Hematopoietic multipotent progenitor cell treated with erythropoietin and hydrocortisone succinate and interleukin-3 and kit ligand, for 4 days (in vitro differentiated cells): Measurements from ENCODE around the gene ACTN4.

Source experiments
- DNase-seq: peaks from one replicate; pipeline ENCODE4 v3.0.0-alpha.2; 2015

Gene ACTN4

DNA sequence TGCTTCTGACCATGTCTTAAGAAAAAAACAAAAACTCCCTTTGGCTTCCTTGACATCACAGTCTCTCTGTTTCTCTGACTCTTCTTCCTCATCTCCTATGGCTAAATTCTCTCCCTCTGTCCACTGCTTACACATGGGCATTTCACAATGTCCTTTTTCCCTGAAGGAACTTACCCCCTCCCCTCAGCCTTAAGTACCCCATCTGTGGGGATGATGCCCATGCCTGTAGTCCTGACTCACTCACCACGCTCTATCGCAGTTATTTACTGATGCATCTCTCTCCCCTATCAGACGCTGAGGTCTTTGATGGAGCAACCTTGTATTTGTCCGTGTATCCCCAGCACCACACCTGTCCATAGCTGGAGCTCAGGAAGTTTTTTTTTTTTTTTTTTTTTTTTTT lies 32.4 kb downstream of the ACTN4 start:
- DNase-seq, result no peak

DNA sequence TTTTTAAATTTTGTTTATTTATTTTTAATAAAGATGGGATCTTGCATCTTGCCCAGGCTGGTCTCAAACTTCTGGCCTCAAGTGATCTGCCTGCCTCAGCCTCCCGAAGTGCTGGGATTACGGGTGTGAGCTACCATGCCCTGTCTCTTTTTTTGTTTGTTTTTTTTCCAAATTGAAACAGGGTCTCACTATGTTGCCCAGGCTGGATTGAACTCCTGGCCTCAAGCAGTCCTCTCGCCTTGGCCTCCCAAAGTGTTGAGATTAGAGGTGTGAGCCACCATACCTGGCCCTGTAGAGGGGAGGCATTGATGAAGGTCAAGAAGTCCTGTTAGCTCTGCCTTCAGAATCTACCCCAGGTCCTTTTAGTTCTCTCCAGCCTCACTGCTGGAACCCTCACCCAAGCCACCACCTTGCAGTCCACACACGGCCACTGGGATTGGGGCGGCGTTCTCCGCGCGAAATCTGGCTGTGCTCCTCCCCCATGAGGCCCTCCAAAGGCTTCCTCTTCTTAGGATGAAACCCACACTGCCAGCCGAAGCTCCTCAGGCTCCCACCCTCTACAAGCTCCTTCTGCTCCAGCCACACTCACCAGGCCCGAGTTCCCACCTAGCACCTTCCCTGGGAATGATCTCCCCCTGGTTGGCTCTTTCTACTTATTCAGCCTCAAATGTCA lies 34.9 kb downstream of the ACTN4 start:
- no peak for DNase-seq

DNA sequence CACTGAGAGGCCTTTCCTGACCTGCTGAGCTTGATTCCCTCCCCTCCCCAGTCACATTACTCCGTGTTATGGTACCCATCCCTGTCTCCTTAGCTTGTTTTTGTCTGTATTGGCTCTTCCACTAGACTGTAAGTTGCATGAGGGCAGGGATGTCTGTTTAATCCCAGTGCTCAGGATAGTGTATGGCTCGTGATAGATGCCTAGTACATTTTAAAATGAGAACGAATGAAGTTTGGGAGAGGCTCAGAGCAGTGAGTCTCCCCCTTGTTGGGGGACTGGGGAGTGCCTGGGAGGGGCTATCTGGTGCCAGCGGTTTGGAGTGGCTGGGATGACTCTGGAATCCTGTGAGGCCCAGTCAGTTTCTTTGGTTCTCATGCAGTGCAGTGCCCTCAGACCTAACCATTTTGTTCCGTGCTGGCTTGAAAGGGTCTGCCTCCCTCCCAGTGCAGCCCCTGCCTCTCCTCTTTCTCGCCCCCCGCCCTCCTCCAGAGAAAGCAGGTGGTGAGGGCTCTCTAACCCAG lies 35.5 kb downstream of the ACTN4 start:
- DNase-seq, result no peak

DNA sequence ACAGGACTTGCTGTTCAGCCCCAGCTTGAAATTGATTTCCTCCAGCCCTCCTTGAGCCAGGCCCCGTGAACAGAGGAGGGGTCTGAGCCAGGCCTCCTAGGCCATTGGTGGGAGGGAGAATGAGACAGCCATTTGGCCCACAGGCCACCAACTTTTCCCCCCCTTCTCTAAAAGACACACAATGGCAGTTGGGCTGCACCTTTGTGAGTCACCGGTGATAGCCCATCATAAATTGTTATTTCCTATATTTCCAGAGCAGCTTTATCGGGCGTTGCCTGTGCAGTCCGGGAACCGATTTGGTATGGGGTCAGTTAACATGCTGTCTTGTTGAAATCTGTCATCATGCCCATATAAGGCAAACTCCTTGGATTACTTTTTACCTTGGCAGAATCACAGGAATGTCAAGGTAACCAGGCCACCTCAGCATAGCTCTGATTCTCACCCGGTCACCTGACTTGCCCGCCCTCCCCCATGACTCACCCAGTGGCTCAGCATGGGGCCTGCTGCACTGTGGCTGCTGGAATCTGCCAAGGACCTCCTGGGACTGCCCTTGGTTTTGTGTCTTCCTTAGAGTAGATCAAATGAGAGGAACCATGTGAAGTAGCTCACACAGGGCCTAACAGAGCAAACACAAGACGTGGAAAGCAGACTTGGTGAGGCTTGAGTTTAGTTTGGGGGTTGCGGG lies 36.1 kb downstream of the ACTN4 start:
- peak; percentile 77 for DNase-seq

DNA sequence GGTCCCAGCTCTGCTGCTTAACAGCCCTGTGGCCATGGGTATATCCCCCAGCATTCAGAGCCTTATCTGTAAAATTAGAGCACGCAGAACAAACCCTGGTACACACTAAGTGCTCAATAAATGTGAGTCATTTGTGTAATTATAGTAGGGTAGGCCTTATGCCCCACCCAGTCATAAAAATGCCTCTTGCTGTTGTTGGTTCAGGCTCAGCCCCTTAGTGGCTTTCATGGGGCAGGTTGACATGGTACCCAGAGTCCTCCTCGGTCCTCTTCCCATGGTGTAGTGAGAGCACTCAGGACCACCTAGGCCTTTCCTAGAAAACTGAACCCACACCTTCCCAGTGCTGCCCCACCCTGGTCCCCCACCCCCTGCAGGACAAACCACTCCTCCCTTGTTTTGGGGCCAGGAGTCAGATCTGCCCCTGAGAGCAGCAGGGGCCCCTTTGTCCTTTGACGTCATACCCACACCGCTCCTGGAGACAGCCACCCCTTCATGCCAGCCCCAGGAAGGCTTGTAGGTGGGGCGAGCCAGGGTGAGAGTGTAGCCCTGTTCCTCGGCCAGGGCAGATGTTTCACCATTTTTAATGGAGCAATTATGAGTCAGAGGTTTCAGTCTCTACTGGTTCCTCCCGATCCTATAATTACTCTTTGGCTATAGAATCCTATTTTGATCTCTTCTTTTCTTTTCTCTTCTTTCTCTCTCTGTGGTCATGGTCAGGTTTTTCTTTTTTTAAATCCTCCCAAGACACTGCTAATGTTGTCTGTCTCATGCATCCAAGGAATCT lies 36.8 kb downstream of the ACTN4 start:
- peak; percentile 58 for DNase-seq

DNA sequence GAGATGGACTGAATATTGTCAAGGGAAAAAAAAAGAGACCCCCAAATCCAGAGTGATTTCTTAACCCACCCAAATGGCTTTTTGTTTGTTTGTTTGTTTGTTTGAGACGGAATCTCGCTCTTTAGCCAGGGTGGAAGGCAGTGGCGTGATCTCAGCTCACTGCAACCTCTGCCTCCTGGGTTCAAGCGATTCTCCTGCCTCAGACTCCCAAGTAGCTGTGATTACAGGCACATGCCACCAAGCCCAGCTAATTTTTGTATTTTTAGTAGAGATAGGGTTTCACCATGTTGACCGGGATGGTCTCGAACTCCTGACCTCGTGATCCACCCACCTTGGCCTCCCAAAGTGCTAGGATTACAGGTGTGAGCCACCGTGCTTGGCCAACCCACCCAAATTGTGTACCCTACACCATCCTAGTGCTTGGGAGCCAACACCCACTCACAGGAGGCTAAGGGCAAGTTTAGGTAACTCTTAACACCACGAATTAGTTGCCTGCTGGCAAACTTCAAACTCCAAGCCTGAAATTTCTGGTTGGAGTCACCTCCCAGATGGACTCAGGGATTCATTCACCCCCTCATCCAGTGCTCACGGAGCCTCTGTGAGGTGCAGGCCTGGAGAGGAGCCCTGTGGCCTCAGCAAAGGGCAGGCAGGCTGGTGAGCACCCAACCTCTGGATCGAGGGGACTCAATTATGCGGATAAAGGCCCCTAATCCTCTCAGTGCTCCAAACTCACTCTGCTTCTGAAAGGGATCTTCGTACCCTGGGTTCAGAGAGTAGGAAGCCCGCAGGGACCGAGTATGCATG lies 37.6 kb downstream of the ACTN4 start:
- no peak for DNase-seq

DNA sequence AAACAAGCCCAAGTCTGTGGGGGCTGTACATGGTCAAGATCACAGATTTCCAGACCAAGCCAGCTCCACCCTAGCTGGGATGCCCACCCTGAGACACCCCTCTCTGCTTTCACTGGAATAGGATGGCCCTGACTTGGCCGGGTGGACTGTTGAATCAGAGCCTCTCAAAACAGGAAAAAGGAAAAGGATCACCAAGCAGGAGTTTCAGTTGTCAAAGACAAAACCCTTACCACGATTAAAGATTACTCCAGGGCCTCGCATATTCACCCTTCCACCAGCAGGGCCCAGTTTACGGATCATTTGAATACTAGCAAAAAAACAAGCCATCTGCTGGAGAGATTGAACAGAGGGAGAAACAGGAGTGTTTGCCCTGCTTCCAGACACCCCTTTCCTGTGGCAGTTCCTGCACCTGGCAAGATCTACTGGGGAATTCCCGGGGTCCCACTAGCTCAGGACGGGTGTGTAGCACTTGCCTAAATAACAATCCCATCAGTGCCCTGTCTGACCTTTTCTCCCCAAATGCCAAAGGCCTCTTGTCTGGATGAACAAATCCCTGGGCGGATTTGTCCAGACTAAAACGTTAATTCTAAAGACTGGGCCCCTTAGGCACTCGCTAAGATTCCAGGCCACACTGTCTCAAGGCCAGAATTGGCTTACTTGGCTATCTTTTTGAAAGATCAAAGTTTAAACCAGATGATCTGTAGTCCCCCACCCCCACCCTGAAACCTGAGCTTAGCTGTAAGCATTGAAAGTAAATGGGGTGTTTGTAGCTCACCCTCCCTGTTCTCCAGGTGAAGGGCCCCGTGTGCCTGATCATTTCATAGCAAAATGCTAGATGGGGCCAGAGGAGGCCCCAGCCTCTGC lies 38.4 kb downstream of the ACTN4 start:
- peak; percentile 77 for DNase-seq

DNA sequence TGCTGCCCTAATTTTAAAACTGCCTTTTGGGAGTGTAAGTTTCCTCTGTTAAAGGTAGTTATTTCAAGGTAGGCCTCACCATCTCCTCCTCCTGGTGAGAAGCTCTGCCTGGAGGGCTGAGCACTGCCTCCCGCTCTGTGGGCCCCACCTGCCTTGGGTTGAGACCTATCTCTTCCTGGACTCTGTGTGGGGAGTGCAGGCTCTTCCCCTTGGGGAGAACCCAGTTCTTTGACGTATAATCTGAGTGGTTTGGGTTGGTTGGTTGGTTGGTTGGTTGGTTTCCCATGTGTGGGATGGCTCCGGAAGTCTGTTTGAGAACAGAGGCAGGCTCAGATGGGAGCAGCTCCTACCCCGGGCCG lies 39.1 kb downstream of the ACTN4 start:
- DNase-seq, result peak; percentile 77

DNA sequence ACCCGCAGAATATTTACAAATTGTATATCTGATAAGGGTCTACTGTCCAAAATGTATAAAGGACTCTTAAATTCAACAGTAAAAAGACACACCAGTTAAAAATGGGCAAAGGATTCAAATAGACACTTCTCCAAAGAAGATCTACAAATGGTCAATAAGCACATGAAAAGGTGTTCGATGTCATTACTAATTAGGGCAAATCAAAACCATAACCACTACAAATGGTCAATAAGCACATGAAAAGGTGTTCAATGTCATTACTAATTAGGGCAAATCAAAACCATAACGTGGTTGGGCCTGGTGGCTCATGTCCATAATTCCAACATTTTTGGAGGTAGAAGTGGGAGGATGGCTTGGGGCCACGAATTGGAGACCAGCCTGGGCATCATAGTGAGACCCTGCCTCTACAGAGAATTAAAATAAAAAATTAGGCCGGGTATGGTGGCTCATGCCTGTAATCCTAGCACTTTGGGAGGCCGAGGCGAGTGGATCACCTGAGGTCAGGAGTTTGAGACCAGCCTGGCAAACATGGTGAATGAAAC lies 40.5 kb downstream of the ACTN4 start:
- DNase-seq, result no peak

DNA sequence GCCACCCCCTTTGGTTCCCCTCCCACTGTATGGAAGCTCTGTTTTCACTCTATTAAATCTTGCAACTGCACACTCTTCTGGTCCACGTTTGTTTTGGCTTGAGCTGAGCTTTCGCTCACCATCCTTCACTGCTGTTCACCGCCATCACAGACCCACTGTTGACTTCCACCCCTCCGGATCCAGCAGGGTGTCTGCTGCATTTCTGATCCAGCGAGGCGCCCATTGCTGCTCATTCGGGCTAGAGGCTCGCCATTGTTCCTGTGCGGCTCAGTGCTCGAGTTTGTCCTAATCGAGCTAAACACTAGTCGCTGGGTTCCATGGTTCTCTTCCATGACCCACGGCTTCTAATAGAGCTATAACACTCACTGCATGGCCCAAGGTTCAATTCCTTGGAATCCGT lies 42.7 kb downstream of the ACTN4 start:
- DNase-seq, result no peak

DNA sequence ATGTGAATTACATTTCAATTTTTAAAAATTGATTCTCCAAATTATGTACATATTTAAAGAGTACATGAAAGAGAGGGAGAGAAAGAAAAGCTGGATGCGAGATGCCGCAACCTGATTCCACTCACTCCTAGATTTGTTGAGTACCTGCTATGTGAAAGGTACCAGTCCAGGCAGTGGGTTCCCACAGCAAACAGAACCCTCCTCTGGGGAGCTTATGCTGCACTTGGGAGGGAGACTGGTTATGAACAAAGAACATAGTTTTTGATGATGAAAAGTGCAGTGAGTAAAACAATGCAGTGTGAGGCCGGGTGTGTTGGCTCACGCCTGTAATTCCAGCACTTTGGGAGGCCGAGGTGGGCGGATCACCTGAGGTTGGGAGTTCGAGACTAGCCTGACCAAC lies 43.4 kb downstream of the ACTN4 start:
- DNase-seq, result no peak

DNA sequence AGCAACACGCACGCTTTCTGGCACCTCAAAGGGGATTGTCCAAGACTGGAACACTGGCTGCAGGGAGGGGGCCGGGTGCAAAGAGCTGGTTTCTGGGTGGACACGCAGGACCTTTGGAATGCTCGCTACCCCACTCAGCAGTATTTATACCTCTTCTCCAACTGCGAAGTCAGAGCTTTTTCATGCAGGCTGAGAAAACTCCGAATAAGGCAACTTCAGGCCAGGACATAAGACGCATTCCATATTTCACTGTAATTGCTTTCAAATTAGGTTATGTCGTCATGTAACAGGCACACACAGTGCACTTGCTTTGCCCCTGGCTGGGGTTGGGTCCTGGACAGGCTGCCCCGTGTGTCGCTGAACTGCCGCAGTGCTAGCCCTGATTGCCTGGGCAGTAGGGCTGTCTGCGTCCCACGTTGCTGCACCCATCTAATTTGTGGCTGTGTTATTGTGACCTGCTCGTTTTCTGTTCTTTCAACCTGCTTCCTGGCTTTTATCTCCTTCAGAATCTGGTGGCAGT lies 44.5 kb downstream of the ACTN4 start:
- no peak for DNase-seq

DNA sequence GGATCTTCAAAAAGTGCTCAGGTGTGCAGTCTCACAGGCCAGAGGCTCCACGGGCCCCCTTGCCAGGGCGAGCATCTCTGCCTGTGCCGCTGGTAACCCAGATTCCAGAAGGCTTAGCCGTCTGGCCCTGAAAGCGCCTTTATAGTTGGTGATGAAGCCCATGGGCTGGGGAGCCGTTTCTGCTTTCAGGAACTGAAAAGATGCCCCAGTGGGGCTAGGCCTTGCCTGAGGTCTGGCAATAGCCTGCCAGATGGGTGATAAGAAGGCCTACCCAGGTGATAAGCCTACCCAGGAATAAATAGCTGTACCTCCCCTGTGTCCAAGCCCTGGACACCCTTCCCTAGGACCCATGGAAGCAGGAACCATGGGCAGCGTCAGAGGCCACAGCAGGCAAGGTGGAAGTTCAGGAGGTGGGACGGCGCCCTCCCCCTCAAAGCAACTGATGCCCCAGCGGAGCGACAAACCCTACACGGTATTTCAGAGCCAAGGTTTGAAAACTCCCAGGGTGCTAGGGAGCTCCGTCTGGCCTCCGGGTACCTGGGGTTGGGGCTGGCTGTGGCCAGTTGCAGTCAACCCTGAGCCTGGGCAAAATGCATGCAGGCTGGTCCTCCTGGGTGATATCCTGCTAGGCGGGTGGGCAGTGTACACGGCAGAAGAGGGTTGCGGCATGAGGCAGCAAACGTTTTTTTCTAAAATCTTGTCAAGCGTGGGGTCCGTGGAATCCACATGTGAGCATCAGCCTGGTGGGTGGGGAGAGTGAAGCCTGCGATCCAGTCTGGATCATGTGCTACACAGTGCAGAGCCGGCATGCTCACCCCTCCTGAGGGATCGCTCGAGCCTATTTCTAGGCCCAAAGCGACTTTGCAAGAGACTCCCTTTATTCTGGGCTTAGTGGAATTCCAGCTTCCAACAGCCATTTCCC lies 45.3 kb downstream of the ACTN4 start:
- peak; percentile 52 for DNase-seq

DNA sequence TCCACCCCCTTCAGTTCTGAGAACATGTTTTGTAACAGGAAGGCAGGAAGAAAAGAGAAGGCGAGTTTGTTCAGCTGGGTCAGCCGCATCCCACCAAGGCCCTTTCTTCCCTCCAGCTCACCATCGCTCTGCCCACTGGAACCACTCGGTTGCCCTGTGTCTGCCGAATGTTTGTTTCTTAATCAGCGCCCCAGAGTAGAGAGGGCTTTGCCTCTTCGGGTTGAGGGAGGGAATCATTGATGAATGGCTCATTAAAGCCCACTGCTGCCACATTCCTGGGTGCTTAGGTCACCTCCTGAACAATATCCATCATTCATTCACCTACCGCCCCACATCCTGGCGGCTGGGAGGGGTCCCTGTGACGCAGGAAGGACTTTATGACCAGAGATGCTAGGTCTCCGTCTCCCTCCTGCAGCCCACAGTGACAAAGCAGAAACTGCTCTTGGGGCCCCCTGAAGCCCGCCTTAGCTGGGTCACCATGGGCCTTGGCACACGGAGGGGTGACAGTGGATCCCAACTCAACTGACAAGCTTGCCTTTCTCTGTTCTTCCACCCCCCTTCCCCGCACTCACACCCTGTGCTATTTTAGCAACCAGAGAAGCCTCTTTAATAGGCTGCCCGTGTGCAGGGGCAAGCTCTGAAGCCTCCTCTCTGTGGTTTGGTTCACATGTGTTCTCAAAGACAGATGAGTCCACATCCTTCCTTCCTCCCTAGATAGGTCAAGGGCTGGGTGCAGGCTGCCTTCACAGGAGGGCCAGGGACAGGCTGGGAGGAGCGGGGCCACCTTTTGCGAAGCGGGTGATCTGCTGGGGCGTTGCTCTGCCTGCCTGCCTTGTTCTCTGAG lies 46.2 kb downstream of the ACTN4 start:
- peak; percentile 93 for DNase-seq

DNA sequence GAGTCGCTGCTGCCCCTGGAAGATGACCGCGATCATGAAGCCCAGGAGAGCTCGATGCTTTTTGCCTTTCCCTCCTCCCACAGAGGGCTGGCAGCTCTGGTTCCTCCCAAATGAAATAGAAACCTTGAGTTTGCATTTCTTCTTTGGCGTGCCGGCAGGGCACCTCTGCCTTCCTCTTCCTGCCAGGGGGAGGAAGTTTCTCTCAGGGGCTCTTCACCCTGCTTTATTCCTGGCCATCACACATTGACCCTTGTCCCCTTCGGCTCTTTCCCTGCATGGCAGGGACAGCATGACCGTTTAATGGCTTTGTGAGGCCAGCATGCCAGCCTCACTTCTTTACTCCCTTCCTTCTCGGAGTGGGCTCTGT lies 47.9 kb downstream of the ACTN4 start:
- DNase-seq, result peak; percentile 40

DNA sequence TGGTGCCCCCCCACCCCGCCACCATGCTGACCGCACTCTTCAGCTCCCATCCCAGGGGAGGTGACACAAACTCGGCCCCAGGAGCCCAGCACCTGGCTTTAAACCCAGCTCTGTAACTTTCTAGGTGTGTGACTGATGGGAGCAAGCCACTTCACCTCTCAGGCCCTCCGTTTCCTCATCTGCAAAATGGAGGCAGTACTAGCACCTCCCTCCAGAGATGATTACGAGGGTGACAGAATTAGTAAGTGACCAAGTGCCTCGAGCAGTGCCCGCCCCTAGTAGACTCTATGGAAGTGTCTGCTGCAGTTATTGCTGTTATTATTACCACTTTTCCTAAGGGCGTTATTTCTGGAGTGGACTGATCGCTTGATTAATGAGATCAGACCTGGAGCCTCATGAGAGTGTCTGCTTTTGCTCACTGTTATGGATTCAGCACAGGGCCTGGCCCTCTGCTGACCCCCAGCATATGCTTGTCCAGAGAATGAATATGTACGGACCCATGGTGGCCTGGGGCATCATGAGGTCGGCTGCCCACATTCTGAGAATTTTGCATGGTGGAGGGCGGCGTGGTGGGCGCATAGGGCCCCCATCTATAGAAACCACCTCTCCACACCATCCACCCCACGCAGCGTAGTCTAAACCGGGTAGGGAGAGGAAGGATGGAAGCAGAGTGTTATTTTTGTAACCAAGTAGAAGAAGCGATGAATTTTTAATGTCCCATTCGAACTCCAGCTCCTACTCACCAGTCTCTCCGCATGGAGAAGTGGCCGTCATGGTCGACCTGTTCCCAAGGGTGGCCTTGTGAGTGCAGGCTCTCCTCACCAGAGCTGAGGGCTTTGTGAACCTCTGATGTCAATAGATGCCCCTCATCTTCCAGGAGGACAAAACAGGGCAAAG lies 48.6 kb downstream of the ACTN4 start:
- DNase-seq, result no peak

DNA sequence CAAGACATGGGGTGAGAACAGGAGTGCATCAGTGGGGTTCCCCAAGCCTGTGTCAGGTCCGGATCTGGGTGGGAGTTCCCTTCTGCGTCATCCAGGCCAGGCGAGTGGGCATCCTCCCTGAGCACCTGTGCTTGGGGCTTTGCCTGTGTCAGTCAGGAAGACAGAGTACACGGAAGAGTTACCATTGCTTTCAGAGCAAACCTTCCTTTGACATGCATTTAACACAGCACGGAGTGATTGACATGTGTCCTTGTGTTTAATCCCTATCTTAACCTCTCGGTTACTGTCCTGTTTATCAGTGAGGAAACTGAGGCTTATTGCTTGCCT lies 49.2 kb downstream of the ACTN4 start:
- no peak for DNase-seq

DNA sequence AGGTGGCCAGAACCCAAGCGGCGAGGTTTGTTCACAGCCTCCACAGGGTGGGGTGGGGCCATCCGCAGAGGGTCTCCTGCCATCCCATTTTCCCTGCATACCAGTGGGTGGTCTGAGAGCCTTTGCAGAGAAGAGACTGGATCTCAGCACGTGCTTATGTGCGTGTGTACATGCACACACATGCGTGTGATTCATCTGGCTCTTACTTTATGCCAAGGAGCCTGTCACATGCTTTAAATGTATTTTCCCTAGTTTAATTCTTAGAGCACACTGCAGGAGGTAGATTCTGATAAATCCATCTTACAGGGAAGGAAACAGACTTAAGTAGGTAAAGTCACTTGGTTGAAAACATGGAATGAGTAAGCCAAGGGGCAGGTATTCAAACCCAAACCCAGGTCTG lies 49.7 kb downstream of the ACTN4 start:
- DNase-seq, result no peak
